GM23338 (cell line): ENCODE data around the gene KRT84. TPM values are rescaled to one million over a fixed set of nuclear protein-coding genes. Genes with fewer than 3 reads are reported as not detected.

Experiments used
- ATAC-seq: fragments of 200-7000 bp; cut with Tn5 transposase; 3 replicates; pipeline ENCODE4 v1.9.1; 2020
- DNase-seq: peaks from one replicate; pipeline ENCODE4 v3.0.0-alpha.2; 2015; ENCODE audit warnings: low spot score
- H2AFZ ChIP-seq: fragments of 200-600 bp; sonication (generic); 2 replicates; pipeline ENCODE4 v1.8.0; 2016; ENCODE audit warnings: antibody characterized with exemption, mild to moderate bottlenecking, moderate library complexity
- H3F3A ChIP-seq: fragments of 200-600 bp; sonication (generic); replicated peaks from 2 replicates; pipeline ENCODE4 v1.8.0; 2017; ENCODE audit warnings: antibody characterized with exemption, mixed run types, low read depth
- H3K27ac ChIP-seq: fragments of 200-600 bp; sonication (generic); 2 replicates; pipeline ENCODE4 v1.6.1; 2016; ENCODE audit warnings: low read depth
- H3K27me3 ChIP-seq: fragments of 200-600 bp; sonication (generic); 2 replicates; pipeline ENCODE4 v1.8.0; 2016; ENCODE audit warnings: mild to moderate bottlenecking, mixed run types, moderate library complexity; ENCODE audit not compliant: insufficient read depth
- H3K36me3 ChIP-seq: fragments of 200-600 bp; sonication (generic); 2 replicates; pipeline ENCODE4 v1.8.0; 2016; ENCODE audit warnings: mild to moderate bottlenecking; ENCODE audit not compliant: insufficient read depth
- H3K4me1 ChIP-seq: fragments of 200-600 bp; sonication (generic); 2 replicates; pipeline ENCODE4 v1.8.0; 2016; ENCODE audit warnings: mild to moderate bottlenecking, moderate library complexity; ENCODE audit not compliant: insufficient read depth
- H3K4me2 ChIP-seq: fragments of 200-600 bp; sonication (generic); 2 replicates; pipeline ENCODE4 v1.7.1; 2017; ENCODE audit warnings: mixed run types
- H3K4me3 ChIP-seq: fragments of 200-600 bp; sonication (generic); 2 replicates; pipeline ENCODE4 v1.6.1; 2016; ENCODE audit warnings: mixed run types
- H3K79me2 ChIP-seq: fragments of 200-600 bp; sonication (generic); replicated peaks from 2 replicates; pipeline ENCODE4 v1.8.0; 2017; ENCODE audit warnings: mild to moderate bottlenecking; ENCODE audit not compliant: insufficient read depth
- H3K9me2 ChIP-seq: fragments of 200-600 bp; sonication (generic); 2 replicates; pipeline ENCODE4 v1.8.0; 2017; ENCODE audit not compliant: insufficient read depth
- H4K20me1 ChIP-seq: fragments of 200-600 bp; sonication (generic); replicated peaks from 2 replicates; pipeline ENCODE4 v1.8.0; 2017; ENCODE audit warnings: mild to moderate bottlenecking; ENCODE audit not compliant: insufficient read depth
- H3K27ac Mint-ChIP-seq: 2 replicates; pipeline ENCODE4 v1.8.0; 2020; ENCODE audit warnings: inconsistent platforms, mild to moderate bottlenecking, moderate library complexity, mixed read lengths
- H3K27me3 Mint-ChIP-seq: 3 replicates; pipeline ENCODE4 v1.8.0; 2022; ENCODE audit warnings: low read depth, mild to moderate bottlenecking, moderate library complexity, mixed read lengths, inconsistent platforms; ENCODE audit not compliant: insufficient read depth, poor library complexity
- H3K36me3 Mint-ChIP-seq: 3 replicates; pipeline ENCODE4 v1.8.0; 2021; ENCODE audit warnings: low read depth, mild to moderate bottlenecking, inconsistent platforms, moderate library complexity, mixed read lengths
- H3K4me1 Mint-ChIP-seq: 3 replicates; pipeline ENCODE4 v1.8.0; 2020; ENCODE audit warnings: mild to moderate bottlenecking, inconsistent platforms, mixed read lengths
- H3K4me3 Mint-ChIP-seq: 3 replicates; pipeline ENCODE4 v1.8.0; 2021; ENCODE audit warnings: moderate library complexity, mild to moderate bottlenecking, inconsistent platforms, mixed read lengths
- H3K9me3 Mint-ChIP-seq: 3 replicates; pipeline ENCODE4 v1.8.0; 2020; ENCODE audit warnings: moderate library complexity, mild to moderate bottlenecking, inconsistent platforms, mixed read lengths
- CREB1 ChIP-seq: fragments of 250-450 bp; sonication (Bioruptor Pico); IDR thresholded peaks from 2 replicates; pipeline ENCODE4 v1.5.0; 2020; ENCODE audit warnings: low read depth, mild to moderate bottlenecking, moderate library complexity
- CTCF ChIP-seq, 2 experiments: fragments of 200-600 bp in 1 of 2; sonication (generic) in 1 of 2; conservative IDR thresholded peaks; 2 replicates each; pipeline versions ENCODE4 v1.5.1 to v1.6.1; 2016 to 2017; ENCODE audit warnings: antibody characterized with exemption in 2 of 2, low read depth in 2 of 2, mild to moderate bottlenecking in 2 of 2, moderate library complexity in 1 of 2
- EZH2 ChIP-seq: fragments of 200-600 bp; sonication (generic); IDR thresholded peaks from one replicate; pipeline ENCODE4 v1.8.0; 2017; ENCODE audit warnings: antibody characterized with exemption, mild to moderate bottlenecking, low read depth; ENCODE audit not compliant: unreplicated experiment
- EZH2phosphoT487 ChIP-seq: fragments of 200-600 bp; sonication (generic); IDR thresholded peaks from one replicate; pipeline ENCODE4 v1.8.1; 2018; ENCODE audit warnings: antibody characterized with exemption; ENCODE audit not compliant: unreplicated experiment
- JUNB ChIP-seq: IDR thresholded peaks from one replicate; pipeline ENCODE4 v1.6.1; 2016; ENCODE audit warnings: antibody characterized with exemption; ENCODE audit not compliant: unreplicated experiment
- NANOG ChIP-seq: IDR thresholded peaks from 2 replicates; pipeline ENCODE4 v1.6.1; 2016; ENCODE audit warnings: antibody characterized with exemption, borderline replicate concordance
- REST ChIP-seq: IDR thresholded peaks from one replicate; pipeline ENCODE4 v1.6.1; 2018; ENCODE audit warnings: antibody characterized with exemption; ENCODE audit not compliant: unreplicated experiment
- ZNF114 ChIP-seq: fragments of 250-450 bp; sonication (Bioruptor Pico); IDR thresholded peaks from 2 replicates; pipeline ENCODE4 v1.5.0; 2020; ENCODE audit warnings: mild to moderate bottlenecking, moderate library complexity
- ZNF331 ChIP-seq: fragments of 250-450 bp; sonication (Bioruptor Pico); IDR thresholded peaks from 2 replicates; pipeline ENCODE4 v1.5.0; 2020; ENCODE audit warnings: low read depth, mild to moderate bottlenecking, moderate library complexity
- polyA plus RNA-seq: library from polyadenylated mRNA; unstranded; fragments of >200 nt; fragmentation: Nextera tagmentation; extraction: Ambion mirVana; gene quantifications from 2 replicates; pipeline ENCODE4 v1.2.1, GENCODE V29; 2016
- total RNA-seq: library from RNA; depleted of rRNA; stranded (reverse); fragments of >200 nt; shearing (Covaris generic); gene quantifications from 2 replicates; pipeline ENCODE4 v1.2.3, GENCODE V29; 2014
- TF ChIP-seq, protein P1 (sequence below): fragments of 250-450 bp; sonication (Bioruptor Pico); IDR thresholded peaks from 2 replicates; pipeline ENCODE4 v1.5.0; 2020; ENCODE audit warnings: mild to moderate bottlenecking, moderate library complexity

The KRT84 gene
- total and polyA plus RNA-seq, 2 experiments from 2014 or later: not detected

DNA sequence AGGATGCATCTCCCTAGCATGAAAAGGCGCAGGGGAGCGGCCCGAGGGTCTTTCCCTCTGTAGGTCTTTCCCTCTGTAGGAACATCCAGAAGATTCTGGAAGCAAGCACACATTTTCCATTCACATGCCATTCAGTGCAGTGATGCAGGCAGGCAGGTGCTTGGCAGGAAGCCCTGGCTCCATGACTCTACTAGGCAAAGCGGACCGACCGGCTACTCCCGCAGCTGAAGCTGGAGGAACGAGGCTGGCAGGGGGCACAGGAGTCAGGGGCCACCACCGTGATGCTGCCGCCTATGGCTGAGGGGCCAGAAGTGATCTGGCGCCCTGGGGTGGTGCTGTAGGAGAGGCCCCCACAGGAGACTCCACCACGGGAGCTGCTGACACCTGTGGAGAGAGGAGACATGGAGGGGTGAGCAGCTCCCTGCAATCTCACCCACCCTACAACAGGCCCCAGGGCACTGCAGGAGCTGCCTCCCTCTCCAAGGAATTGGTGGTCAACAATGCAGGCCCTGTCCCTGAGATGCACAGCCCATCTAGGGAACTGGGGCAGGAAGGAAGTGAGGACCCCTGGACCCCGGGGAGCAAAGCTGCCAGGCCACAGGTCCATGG, 24.7 kb downstream of the KRT84 start (continued):
- no peak for TF ChIP-seq CTCF (conservative IDR thresholded peaks at IDR 0.05; ENCODE audit: low read depth in 2 of 2)
- TF ChIP-seq NANOG: no peak
- TF ChIP-seq EZH2phosphoT487: no peak
- TF ChIP-seq EZH2: no peak
- TF ChIP-seq REST: no peak
- no peak for TF ChIP-seq JUNB

- Histone ChIP-seq H2AFZ (no peak overlapping the region), H3F3A (no peaks in the 10 kb centered on the region), H3K4me3 (no peak overlapping the region), H3K9me2 (no peaks in the 10 kb centered on the region), H3K36me3 (no peaks in the 10 kb centered on the region), H3K27ac (no peak overlapping the region), H3K27me3 (no peaks in the 10 kb centered on the region), H3K79me2 (no peaks in the 10 kb centered on the region), H3K4me2 (no peak overlapping the region), H4K20me1 (no peaks in the 10 kb centered on the region), H3K4me1 (no peaks in the 10 kb centered on the region)
- Mint-ChIP-seq H3K36me3 (no peaks in the 10 kb centered on the region), H3K4me3 (no peak overlapping the region), H3K9me3 (no peaks in the 10 kb centered on the region), H3K27ac (no peak overlapping the region), H3K27me3 (no peaks in the 10 kb centered on the region), H3K4me1 (peaks cover 9% of the 10 kb centered on the region)
- ATAC-seq (no peak), DNase-seq (no peak)
- TF ChIP-seq, protein P1, sequence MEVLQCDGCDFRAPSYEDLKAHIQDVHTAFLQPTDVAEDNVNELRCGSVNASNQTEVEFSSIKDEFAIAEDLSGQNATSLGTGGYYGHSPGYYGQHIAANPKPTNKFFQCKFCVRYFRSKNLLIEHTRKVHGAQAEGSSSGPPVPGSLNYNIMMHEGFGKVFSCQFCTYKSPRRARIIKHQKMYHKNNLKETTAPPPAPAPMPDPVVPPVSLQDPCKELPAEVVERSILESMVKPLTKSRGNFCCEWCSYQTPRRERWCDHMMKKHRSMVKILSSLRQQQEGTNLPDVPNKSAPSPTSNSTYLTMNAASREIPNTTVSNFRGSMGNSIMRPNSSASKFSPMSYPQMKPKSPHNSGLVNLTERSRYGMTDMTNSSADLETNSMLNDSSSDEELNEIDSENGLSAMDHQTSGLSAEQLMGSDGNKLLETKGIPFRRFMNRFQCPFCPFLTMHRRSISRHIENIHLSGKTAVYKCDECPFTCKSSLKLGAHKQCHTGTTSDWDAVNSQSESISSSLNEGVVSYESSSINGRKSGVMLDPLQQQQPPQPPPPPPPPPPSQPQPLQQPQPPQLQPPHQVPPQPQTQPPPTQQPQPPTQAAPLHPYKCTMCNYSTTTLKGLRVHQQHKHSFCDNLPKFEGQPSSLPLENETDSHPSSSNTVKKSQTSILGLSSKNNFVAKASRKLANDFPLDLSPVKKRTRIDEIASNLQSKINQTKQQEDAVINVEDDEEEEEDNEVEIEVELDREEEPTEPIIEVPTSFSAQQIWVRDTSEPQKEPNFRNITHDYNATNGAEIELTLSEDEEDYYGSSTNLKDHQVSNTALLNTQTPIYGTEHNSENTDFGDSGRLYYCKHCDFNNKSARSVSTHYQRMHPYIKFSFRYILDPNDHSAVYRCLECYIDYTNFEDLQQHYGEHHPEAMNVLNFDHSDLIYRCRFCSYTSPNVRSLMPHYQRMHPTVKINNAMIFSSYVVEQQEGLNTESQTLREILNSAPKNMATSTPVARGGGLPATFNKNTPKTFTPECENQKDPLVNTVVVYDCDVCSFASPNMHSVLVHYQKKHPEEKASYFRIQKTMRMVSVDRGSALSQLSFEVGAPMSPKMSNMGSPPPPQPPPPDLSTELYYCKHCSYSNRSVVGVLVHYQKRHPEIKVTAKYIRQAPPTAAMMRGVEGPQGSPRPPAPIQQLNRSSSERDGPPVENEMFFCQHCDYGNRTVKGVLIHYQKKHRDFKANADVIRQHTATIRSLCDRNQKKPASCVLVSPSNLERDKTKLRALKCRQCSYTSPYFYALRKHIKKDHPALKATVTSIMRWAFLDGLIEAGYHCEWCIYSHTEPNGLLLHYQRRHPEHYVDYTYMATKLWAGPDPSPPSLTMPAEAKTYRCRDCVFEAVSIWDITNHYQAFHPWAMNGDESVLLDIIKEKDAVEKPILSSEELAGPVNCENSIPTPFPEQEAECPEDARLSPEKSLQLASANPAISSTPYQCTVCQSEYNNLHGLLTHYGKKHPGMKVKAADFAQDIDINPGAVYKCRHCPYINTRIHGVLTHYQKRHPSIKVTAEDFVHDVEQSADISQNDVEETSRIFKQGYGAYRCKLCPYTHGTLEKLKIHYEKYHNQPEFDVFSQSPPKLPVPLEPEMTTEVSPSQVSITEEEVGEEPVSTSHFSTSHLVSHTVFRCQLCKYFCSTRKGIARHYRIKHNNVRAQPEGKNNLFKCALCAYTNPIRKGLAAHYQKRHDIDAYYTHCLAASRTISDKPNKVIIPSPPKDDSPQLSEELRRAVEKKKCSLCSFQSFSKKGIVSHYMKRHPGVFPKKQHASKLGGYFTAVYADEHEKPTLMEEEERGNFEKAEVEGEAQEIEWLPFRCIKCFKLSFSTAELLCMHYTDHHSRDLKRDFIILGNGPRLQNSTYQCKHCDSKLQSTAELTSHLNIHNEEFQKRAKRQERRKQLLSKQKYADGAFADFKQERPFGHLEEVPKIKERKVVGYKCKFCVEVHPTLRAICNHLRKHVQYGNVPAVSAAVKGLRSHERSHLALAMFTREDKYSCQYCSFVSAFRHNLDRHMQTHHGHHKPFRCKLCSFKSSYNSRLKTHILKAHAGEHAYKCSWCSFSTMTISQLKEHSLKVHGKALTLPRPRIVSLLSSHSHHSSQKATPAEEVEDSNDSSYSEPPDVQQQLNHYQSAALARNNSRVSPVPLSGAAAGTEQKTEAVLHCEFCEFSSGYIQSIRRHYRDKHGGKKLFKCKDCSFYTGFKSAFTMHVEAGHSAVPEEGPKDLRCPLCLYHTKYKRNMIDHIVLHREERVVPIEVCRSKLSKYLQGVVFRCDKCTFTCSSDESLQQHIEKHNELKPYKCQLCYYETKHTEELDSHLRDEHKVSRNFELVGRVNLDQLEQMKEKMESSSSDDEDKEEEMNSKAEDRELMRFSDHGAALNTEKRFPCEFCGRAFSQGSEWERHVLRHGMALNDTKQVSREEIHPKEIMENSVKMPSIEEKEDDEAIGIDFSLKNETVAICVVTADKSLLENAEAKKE: no peak
- no peak for TF ChIP-seq CTCF (conservative IDR thresholded peaks at IDR 0.05; ENCODE audit: low read depth in 2 of 2)
- no peak for TF ChIP-seq CREB1
- no peak for TF ChIP-seq ZNF331 (CRISPR knock-in tag)
- no peak for TF ChIP-seq ZNF114 (CRISPR knock-in tag)
- no peak for TF ChIP-seq EZH2
Measured at GRCh38 chr12:52360106-52360662, 25.3 kb downstream of the KRT84 start.
